BLaER1 treated with 17β-estradiol and CSF1 and Interleukin-3, amounts not matched to agents 10 nM and 100 nM (cell line): ENCODE data around the gene OR5M11.
"Not testable (repeated sequence)": the region's sequence is repeated elsewhere in the genome, so short reads cannot be mapped to it uniquely, and the experiment has no call there.

Source experiments
- H3K27ac ChIP-seq, 11 experiments: shearing (Covaris generic); formaldehyde crosslinking; 2 replicates each; pipeline ENCODE4 v1.8.1; 2022
- H3K27me3 ChIP-seq, 11 experiments: shearing (Covaris generic); formaldehyde crosslinking; 2 replicates each; pipeline ENCODE4 v1.8.1; 2022
- H3K36me3 ChIP-seq, 11 experiments: shearing (Covaris generic); formaldehyde crosslinking; 2 replicates each; pipeline ENCODE4 v1.8.1; 2022
- H3K4me1 ChIP-seq, 10 experiments: shearing (Covaris generic); formaldehyde crosslinking; 2 replicates each; pipeline ENCODE4 v1.8.1; 2022
- H3K4me2 ChIP-seq, 11 experiments: shearing (Covaris generic); formaldehyde crosslinking; 2 replicates each; pipeline ENCODE4 v1.8.1; 2022
- H3K4me3 ChIP-seq, 10 experiments: shearing (Covaris generic); formaldehyde crosslinking; 2 replicates each; pipeline ENCODE4 v1.8.1; 2022
- H3K9ac ChIP-seq, 11 experiments: shearing (Covaris generic); formaldehyde crosslinking; 2 replicates each; pipeline ENCODE4 v1.8.1; 2022
- H3K9me3 ChIP-seq, 11 experiments: shearing (Covaris generic); formaldehyde crosslinking; replicated peaks in 1 of 11; 2 replicates each; pipeline ENCODE4 v1.8.1; 2022
- H4K20me1 ChIP-seq, 11 experiments: shearing (Covaris generic); formaldehyde crosslinking; 2 replicates each; pipeline ENCODE4 v1.8.1; 2022
- Cebpa-rat ChIP-seq, 11 experiments: shearing (Covaris generic); IDR thresholded peaks; 2 replicates each; pipeline ENCODE4 v1.8.1; 2022

The OR5M11 gene

GRCh38 chr11:56543157-56543556 is at the start of gene OR5M11:
OR5M11 (minus strand) TSS chr11:56543257; CDS start chr11:56543257, 0 bp downstream.
- H3K27me3 ChIP-seq = no peaks in the 10 kb centered on the region
- no peak within 1 kb of the TSS for H3K9ac ChIP-seq
- no peaks in the 10 kb centered on the region for H4K20me1 ChIP-seq

GRCh38 chr11:56592088-56592717 is 49.1 kb upstream of the OR5M11 start:
- not testable (repeated sequence) for H3K27me3 ChIP-seq, H3K4me1 ChIP-seq, H3K27ac ChIP-seq, H3K4me3 ChIP-seq, H3K9me3 ChIP-seq, H3K36me3 ChIP-seq, H4K20me1 ChIP-seq, H3K4me2 ChIP-seq, H3K9ac ChIP-seq

More at GRCh38 chr11:56543157-56543556, at the start of gene OR5M11:
- Histone ChIP-seq H3K9me3 (no peaks in the 10 kb centered on the region), H3K4me1 (no peaks in the 10 kb centered on the region), H3K36me3 (no peaks in the 10 kb centered on the region), H3K4me2 (no peak within 1 kb of the TSS), H3K4me3 (no peak within 1 kb of the TSS), H3K27ac (no peak within 1 kb of the TSS)
- no peak for TF ChIP-seq Cebpa-rat (IDR thresholded peaks at IDR 0.05)

GRCh38 chr11:56577621-56578020 is 34.6 kb upstream of the OR5M11 start, which contains the start of gene OR5M10:
OR5M10 (minus strand) TSS chr11:56577721; CDS start chr11:56577721, 0 bp downstream.
- Histone ChIP-seq H3K27me3 (no peaks in the 10 kb centered on the region), H3K9ac (no peak within 1 kb of the TSS), H3K4me3 (no peak within 1 kb of the TSS), H3K4me1 (no peaks in the 10 kb centered on the region), H4K20me1 (no peaks in the 10 kb centered on the region), H3K4me2 (no peak within 1 kb of the TSS), H3K9me3 (no peaks in the 10 kb centered on the region), H3K36me3 (no peaks in the 10 kb centered on the region), H3K27ac (no peak within 1 kb of the TSS)
- TF ChIP-seq Cebpa-rat (IDR thresholded peaks at IDR 0.05) = no peak

- Histone ChIP-seq H3K4me3 (no peak overlapping the region), H3K36me3 (no peaks in the 10 kb centered on the region), H3K9ac (no peak overlapping the region), H4K20me1 (no peaks in the 10 kb centered on the region), H3K27ac (no peak overlapping the region), H3K4me2 (no peak overlapping the region), H3K4me1 (no peaks in the 10 kb centered on the region), H3K9me3 (no peaks in the 10 kb centered on the region), H3K27me3 (no peaks in the 10 kb centered on the region)
- TF ChIP-seq Cebpa-rat (IDR thresholded peaks at IDR 0.05) = no peak
Observed at GRCh38 chr11:56558574-56558973, 15.5 kb upstream of the OR5M11 start.

GRCh38 chr11:56554691-56555090 is 11.6 kb upstream of the OR5M11 start:
- H3K9ac ChIP-seq, H3K27me3 ChIP-seq, H3K4me3 ChIP-seq, H4K20me1 ChIP-seq, H3K4me2 ChIP-seq, H3K36me3 ChIP-seq, H3K9me3 ChIP-seq, H3K27ac ChIP-seq, H3K4me1 ChIP-seq: not testable (repeated sequence)

- TF ChIP-seq Cebpa-rat (IDR thresholded peaks at IDR 0.05) = no peak
- H3K27ac ChIP-seq = no peak overlapping the region
- H4K20me1 ChIP-seq = no peaks in the 10 kb centered on the region
- no peaks in the 10 kb centered on the region for H3K4me1 ChIP-seq
- no peak overlapping the region for H3K4me2 ChIP-seq
- H3K4me3 ChIP-seq = no peak overlapping the region
- no peak overlapping the region for H3K9ac ChIP-seq
- H3K27me3 ChIP-seq = no peaks in the 10 kb centered on the region
- no peaks in the 10 kb centered on the region for H3K36me3 ChIP-seq
- no peaks in the 10 kb centered on the region for H3K9me3 ChIP-seq
Observed at GRCh38 chr11:56545531-56545930, 2.5 kb upstream of the OR5M11 start.

- Histone ChIP-seq H3K27ac (no peak overlapping the region), H3K4me1 (no peaks in the 10 kb centered on the region), H3K27me3 (no peaks in the 10 kb centered on the region), H3K4me3 (no peak overlapping the region), H3K9ac (no peak overlapping the region), H4K20me1 (no peaks in the 10 kb centered on the region), H3K36me3 (no peaks in the 10 kb centered on the region), H3K9me3 (no peaks in the 10 kb centered on the region), H3K4me2 (no peak overlapping the region)
- no peak for TF ChIP-seq Cebpa-rat (IDR thresholded peaks at IDR 0.05)
Observed at GRCh38 chr11:56543739-56544138, 682 bp upstream of the OR5M11 start.

- Histone ChIP-seq H3K4me1 (no peaks in the 10 kb centered on the region), H3K36me3 (no peaks in the 10 kb centered on the region), H3K27ac (no peak overlapping the region), H3K9me3 (no peaks in the 10 kb centered on the region), H3K4me2 (no peak overlapping the region), H3K9ac (no peak overlapping the region), H4K20me1 (no peaks in the 10 kb centered on the region), H3K27me3 (no peaks in the 10 kb centered on the region), H3K4me3 (no peak overlapping the region)
- TF ChIP-seq Cebpa-rat (IDR thresholded peaks at IDR 0.05) = no peak
Observed at GRCh38 chr11:56533054-56533740, 9.9 kb downstream of the OR5M11 start.

GRCh38 chr11:56531856-56532255 is 11.2 kb downstream of the OR5M11 start:
- H3K4me2 ChIP-seq = no peak overlapping the region
- H3K9me3 ChIP-seq = no peaks in the 10 kb centered on the region
- no peaks in the 10 kb centered on the region for H3K36me3 ChIP-seq
- no peak overlapping the region for H3K4me3 ChIP-seq
- no peaks in the 10 kb centered on the region for H3K27me3 ChIP-seq
- H3K4me1 ChIP-seq = no peaks in the 10 kb centered on the region
- H3K9ac ChIP-seq = no peak overlapping the region
- H4K20me1 ChIP-seq = no peaks in the 10 kb centered on the region
- H3K27ac ChIP-seq = no peak overlapping the region
- no peak for TF ChIP-seq Cebpa-rat (IDR thresholded peaks at IDR 0.05)

GRCh38 chr11:56522008-56522407 is 21.0 kb downstream of the OR5M11 start:
- H3K9ac ChIP-seq = no peak overlapping the region
- TF ChIP-seq Cebpa-rat (IDR thresholded peaks at IDR 0.05) = no peak
- no peak overlapping the region for H3K27ac ChIP-seq
- no peaks in the 10 kb centered on the region; a peak in 1 of 22 replicates for H3K9me3 ChIP-seq
- H3K4me1 ChIP-seq = no peaks in the 10 kb centered on the region
- H4K20me1 ChIP-seq = no peaks in the 10 kb centered on the region
- H3K36me3 ChIP-seq = no peaks in the 10 kb centered on the region
- no peaks in the 10 kb centered on the region for H3K27me3 ChIP-seq
- no peak overlapping the region for H3K4me2 ChIP-seq
- H3K4me3 ChIP-seq = no peak overlapping the region
